A549 (cell line): ENCODE results near the gene C3orf52. TPM values are rescaled to one million over a fixed set of nuclear protein-coding genes. Genes with fewer than 3 reads are reported as not detected.
"Not testable (repeated sequence)": the region's sequence is repeated elsewhere in the genome, so short reads cannot be mapped to it uniquely, and the experiment has no call there.

Experiments used
- ATAC-seq, 2 experiments: fragments of 200-7000 bp in 1 of 2; fragments of >200 bp in 1 of 2; cut with Nextera tagmentation in 1 of 2; cut with Tn5 transposase in 1 of 2; 3 replicates each; pipeline versions ENCODE4 v1.8.0 to v1.9.1; 2018 to 2020; ENCODE audit warnings: mild to moderate bottlenecking in 1 of 2, moderate library complexity in 1 of 2
- CTCF ChIA-PET: fragments of 300-600 bp; sonication (Branson Sonifier 250); formaldehyde crosslinking; extraction: SDS; loops from one replicate; lab custom pipeline; 2021; ENCODE audit warnings: antibody characterized with exemption, inconsistent platforms; lab: Yijun Ruan, JAX
- POLR2A ChIA-PET: fragments of 350-600 bp; formaldehyde crosslinking; extraction: SDS; loops from one replicate; lab custom pipeline; 2021; ENCODE audit warnings: antibody characterized with exemption, inconsistent platforms; lab: Yijun Ruan, JAX
- DNase-seq, 2 experiments: peaks; one replicate each; pipeline versions ENCODE4 v3.0.0 to v3.0.0-alpha.2; 2011 to 2016; ENCODE audit warnings: low read depth in 1 of 2, low spot score in 1 of 2
- FAIRE-seq: peaks from 2 replicates; lab custom pipeline; 2011; peaks lifted over from hg19 to GRCh38; lab: Jason Lieb, UNC
- H3K27ac ChIP-seq, 2 experiments: fragments of >200 bp; sonication (Bioruptor Twin); formaldehyde crosslinking; 3 replicates each; pipeline ENCODE4 v1.5.1; 2016 to 2017
- H3K4me1 ChIP-seq: fragments of >200 bp; sonication (Bioruptor Twin); formaldehyde crosslinking; 3 replicates; pipeline ENCODE4 v1.6.1; 2016
- H3K4me2 ChIP-seq: fragments of >200 bp; sonication (Bioruptor Twin); formaldehyde crosslinking; 3 replicates; pipeline ENCODE4 v1.6.1; 2016
- H3K4me3 ChIP-seq: fragments of >200 bp; sonication (Bioruptor Twin); formaldehyde crosslinking; 3 replicates; pipeline ENCODE4 v1.5.1; 2016
- H3K9me3 ChIP-seq: fragments of >200 bp; sonication (Bioruptor Twin); formaldehyde crosslinking; 3 replicates; pipeline ENCODE4 v1.6.1; 2016
- CBX2 ChIP-seq: fragments of 200-600 bp; sonication (generic); IDR thresholded peaks from 2 replicates; pipeline ENCODE4 v1.6.1; 2016; ENCODE audit warnings: low read depth, mild to moderate bottlenecking, borderline replicate concordance
- CBX8 ChIP-seq: fragments of 200-600 bp; sonication (generic); IDR thresholded peaks from 2 replicates; pipeline ENCODE4 v1.6.1; 2016
- CEBPB ChIP-seq, 2 experiments: fragments of >200 bp in 1 of 2; sonication (Bioruptor Twin) in 1 of 2; formaldehyde crosslinking in 1 of 2; IDR thresholded peaks; 2 replicates each; pipeline ENCODE4 v1.6.1; 2012 to 2016
- CHD4 ChIP-seq: fragments of 200-600 bp; sonication (generic); IDR thresholded peaks from 2 replicates; pipeline ENCODE4 v1.6.1; 2016; ENCODE audit warnings: antibody characterized with exemption, mild to moderate bottlenecking, borderline replicate concordance
- ELK1 ChIP-seq: fragments of 150-350 bp; IDR thresholded peaks from 2 replicates; pipeline ENCODE4 v1.6.1; 2014; ENCODE audit warnings: low read depth, mild to moderate bottlenecking, low read length
- FOSB ChIP-seq: fragments of 250-450 bp; sonication (Bioruptor Pico); IDR thresholded peaks from 2 replicates; pipeline ENCODE4 v1.5.0; 2020; ENCODE audit warnings: mild to moderate bottlenecking, moderate library complexity
- FOSL2 ChIP-seq, 2 experiments: fragments of 450-650 bp in 1 of 2; fragments of >200 bp in 1 of 2; sonication (Bioruptor Twin) in 1 of 2; formaldehyde crosslinking; IDR thresholded peaks; 2 replicates each; pipeline versions ENCODE4 v1.5.0 to v1.6.1; 2016 to 2020; ENCODE audit warnings: mild to moderate bottlenecking in 1 of 2, moderate library complexity in 1 of 2
- JUN ChIP-seq, 2 experiments: fragments of >200 bp; sonication (Bioruptor Twin); formaldehyde crosslinking; IDR thresholded peaks; 2 replicates in 1 of 2; 3 replicates in 1 of 2; pipeline ENCODE4 v1.6.1; 2016 to 2017
- MAX ChIP-seq: IDR thresholded peaks from 2 replicates; pipeline ENCODE4 v1.6.1; 2012
- MYC ChIP-seq: IDR thresholded peaks from 2 replicates; pipeline ENCODE4 v1.6.1; 2012; ENCODE audit warnings: mild to moderate bottlenecking, inconsistent platforms, low read length, improper control_type of control experiment, borderline replicate concordance
- NPAS2 ChIP-seq: fragments of 250-450 bp; sonication (Bioruptor Pico); IDR thresholded peaks from 2 replicates; pipeline ENCODE4 v1.8.0; 2022; ENCODE audit warnings: mild to moderate bottlenecking, moderate library complexity, borderline replicate concordance
- PBX3 ChIP-seq: IDR thresholded peaks from 2 replicates; pipeline ENCODE4 v1.6.1; 2012
- PHF8 ChIP-seq: fragments of 200-600 bp; sonication (generic); IDR thresholded peaks from 2 replicates; pipeline ENCODE4 v1.6.1; 2016; ENCODE audit warnings: low read depth, mild to moderate bottlenecking, antibody characterized with exemption, moderate library complexity, borderline replicate concordance
- RARB ChIP-seq: fragments of 250-450 bp; sonication (Bioruptor Pico); IDR thresholded peaks from 2 replicates; pipeline ENCODE4 v1.8.0; 2021; ENCODE audit warnings: mild to moderate bottlenecking, moderate library complexity
- REST ChIP-seq: fragments of 200-600 bp; sonication (generic); IDR thresholded peaks from 2 replicates; pipeline ENCODE4 v1.6.1; 2016; ENCODE audit warnings: antibody characterized with exemption, mild to moderate bottlenecking, moderate library complexity
- RFX5 ChIP-seq: fragments of 450-650 bp; IDR thresholded peaks from 2 replicates; pipeline ENCODE4 v1.7.1; 2014; ENCODE audit warnings: antibody characterized with exemption, mild to moderate bottlenecking, moderate library complexity
- RNF2 ChIP-seq: fragments of 200-600 bp; sonication (generic); IDR thresholded peaks from 2 replicates; pipeline ENCODE4 v1.6.1; 2016; ENCODE audit warnings: low read depth, mild to moderate bottlenecking, antibody characterized with exemption, moderate library complexity, borderline replicate concordance
- TP53 ChIP-seq: fragments of 250-450 bp; sonication (Bioruptor Pico); IDR thresholded peaks from 2 replicates; pipeline ENCODE4 v1.5.0; 2021; ENCODE audit warnings: mild to moderate bottlenecking, moderate library complexity
- USF2 ChIP-seq: fragments of 450-650 bp; IDR thresholded peaks from 2 replicates; pipeline ENCODE4 v1.6.1; 2014; ENCODE audit warnings: antibody characterized with exemption
- ZFP36 ChIP-seq: fragments of 450-650 bp; IDR thresholded peaks from 2 replicates; pipeline ENCODE4 v1.6.1; 2014; ENCODE audit warnings: borderline replicate concordance; ENCODE audit not compliant: partially characterized antibody
- WGBS: methylation state at CpG from one replicate; pipeline ENCODE4 v1.1.6; 2017; ENCODE audit errors: missing lambda C conversion rate; 5-methylcytosine and 5-hydroxymethylcytosine counted together
- polyA plus RNA-seq, 4 experiments: library from polyadenylated mRNA; depleted of rRNA in 3 of 4; stranded (reverse); fragments of >200 nt; fragmentation: RNase III in 1 of 4; extraction: RNeasy Plus Mini Kit Qiagen cat#74134 plus additional on column Dnase treatment in 1 of 4; gene quantifications; 2 replicates in 3 of 4; 3 replicates in 1 of 4; pipeline ENCODE4 v1.2.3, GENCODE V29; 2011 to 2017

The C3orf52 gene
- polyA plus RNA-seq, 2 of the 4 experiments (the other 2 are of a cell fraction), result 7.0 to 11.5 TPM

- no peak for TF ChIP-seq CBX8
- TF ChIP-seq ELK1, result no peak
- peak; percentile 65; the same call in 1 of the 2 replicates for TF ChIP-seq MYC
- no peak for TF ChIP-seq USF2
- no peak for TF ChIP-seq CBX2
- TF ChIP-seq NPAS2 (CRISPR knock-in tag), result no peak
- no peak for TF ChIP-seq REST
- TF ChIP-seq MAX, result peak; percentile 96
- TF ChIP-seq RNF2, result no peak
- peak; percentile 83; the same call in 1 of the 2 replicates for TF ChIP-seq PHF8
- TF ChIP-seq PBX3, result no peak
- peak; percentile 19 to 71; a peak in 2 of 5 replicates for TF ChIP-seq JUN (IDR thresholded peaks at IDR 0.05)
- no peak for TF ChIP-seq FOSL2 (IDR thresholded peaks at IDR 0.05)
- TF ChIP-seq FOSL2 (CRISPR knock-in tag; IDR thresholded peaks at IDR 0.05), result 0 out of 2 replicates have a peak, but pooled peaks have one; percentile 10
- TF ChIP-seq CHD4, result no peak
- TF ChIP-seq RARB (CRISPR knock-in tag), result no peak
- no peak for TF ChIP-seq ZFP36
- TF ChIP-seq RFX5, result no peak
- TF ChIP-seq CEBPB (IDR thresholded peaks at IDR 0.05), result no peak
- TF ChIP-seq FOSB (CRISPR knock-in tag), result no peak
- TF ChIP-seq TP53 (CRISPR knock-in tag), result no peak
- TF ChIP-seq, all 56 proteins: peak for 11
These were observed at the start of gene C3orf52 (continued) for GRCh38 chr3:112086076-112086854.

GRCh38 chr3:112037194-112037593 is 49.0 kb upstream of the C3orf52 start:
- 50% methylated on average over 4 of the region's 4 CpGs for WGBS
- H3K27ac ChIP-seq, H3K4me2 ChIP-seq, FAIRE-seq, POLR2A ChIA-PET, H3K9me3 ChIP-seq, H3K4me1 ChIP-seq, DNase-seq, ATAC-seq, H3K4me3 ChIP-seq, CTCF ChIA-PET: not testable (repeated sequence)
